Aorta (tissue), 5 donors: Measurements from ENCODE around the gene TRDMT1. TPM values are rescaled to one million over a fixed set of nuclear protein-coding genes. Genes with fewer than 3 reads are reported as not detected.

Experiments
- ATAC-seq: fragments of 200-7000 bp; cut with Tn5 transposase; one replicate; pipeline ENCODE4 v1.9.1; 2022; ENCODE audit warnings: moderate library complexity; ENCODE audit not compliant: low FRiP score
- DNase-seq, 2 donors: peaks; one replicate each; pipeline ENCODE4 v3.0.0-alpha.2; 2020
- H3K27ac ChIP-seq, 2 donors: one replicate each; pipeline ENCODE4 v1.5.1; 2013; ENCODE audit warnings: low read length in 2 of 2, mild to moderate bottlenecking in 2 of 2, moderate library complexity in 2 of 2, control low read depth in 1 of 2, inconsistent platforms in 1 of 2, low read depth in 1 of 2
- H3K27me3 ChIP-seq, 2 donors: one replicate each; pipeline ENCODE4 v1.6.1; 2013; ENCODE audit warnings: control low read depth in 1 of 2, low read length in 1 of 2, mild to moderate bottlenecking in 1 of 2, moderate library complexity in 1 of 2; ENCODE audit not compliant: insufficient read depth in 2 of 2, control insufficient read depth in 1 of 2
- H3K36me3 ChIP-seq, 2 donors: one replicate each; pipeline ENCODE4 v1.6.1; 2013; ENCODE audit warnings: control low read depth in 1 of 2, low read length in 1 of 2, mild to moderate bottlenecking in 1 of 2; ENCODE audit not compliant: insufficient read depth in 2 of 2, control insufficient read depth in 1 of 2
- H3K4me1 ChIP-seq, 2 donors: one replicate each; pipeline ENCODE4 v1.6.1; 2013; ENCODE audit warnings: low read length in 2 of 2, control low read depth in 1 of 2, mild to moderate bottlenecking in 1 of 2, moderate library complexity in 1 of 2; ENCODE audit not compliant: insufficient read depth in 2 of 2, control insufficient read depth in 1 of 2
- H3K4me3 ChIP-seq, 2 donors: one replicate each; pipeline ENCODE4 v1.5.1; 2013; ENCODE audit warnings: low read length in 2 of 2, control low read depth in 1 of 2, mild to moderate bottlenecking in 1 of 2
- H3K9me3 ChIP-seq: one replicate; pipeline ENCODE4 v1.6.1; 2013; ENCODE audit warnings: mild to moderate bottlenecking, low read length; ENCODE audit not compliant: control insufficient read depth
- WGBS, 2 donors: extraction: QIAGEN DNeasy Blood & Tissue Kit; methylation state at CpG; one replicate each; pipeline ENCODE4 v1.1.7; 2013; 5-methylcytosine and 5-hydroxymethylcytosine counted together
- intact Hi-C, 2 donors: fragments of 100-400 bp; cut with DNase I; formaldehyde crosslinking; loops; one replicate each; pipeline versions ENCODE4 v1.14.2 to v1.15.0; 2022
- polyA plus RNA-seq, 2 donors: library from polyadenylated mRNA; stranded (reverse); fragments of 200-250 nt; gene quantifications; one replicate each; pipeline ENCODE4 v1.2.3, GENCODE V29; 2013
- total RNA-seq, 2 donors: library from RNA; stranded (reverse); fragmentation: NEBNext Ultra II Directional; extraction: Animal tissue kit (Norgen Biotek cat#: 25700); gene quantifications; one replicate each; pipeline ENCODE4 v1.2.1, GENCODE V29; 2021
- donor health status: healthy with polysubstance abuse.
- donor health status: Bipolar disorder and iron deficiency.
- donor health status: DM: no; HTN: no; CAD: no.
- donor health status: DM: no; HTN: no; CAD: no.
- donor health status: DM: yes; HTN: yes; CAD: no.

The TRDMT1 gene
- total and polyA plus RNA-seq, 4 donors, result 4.8 to 15.2 (median 9.3) TPM

DNA sequence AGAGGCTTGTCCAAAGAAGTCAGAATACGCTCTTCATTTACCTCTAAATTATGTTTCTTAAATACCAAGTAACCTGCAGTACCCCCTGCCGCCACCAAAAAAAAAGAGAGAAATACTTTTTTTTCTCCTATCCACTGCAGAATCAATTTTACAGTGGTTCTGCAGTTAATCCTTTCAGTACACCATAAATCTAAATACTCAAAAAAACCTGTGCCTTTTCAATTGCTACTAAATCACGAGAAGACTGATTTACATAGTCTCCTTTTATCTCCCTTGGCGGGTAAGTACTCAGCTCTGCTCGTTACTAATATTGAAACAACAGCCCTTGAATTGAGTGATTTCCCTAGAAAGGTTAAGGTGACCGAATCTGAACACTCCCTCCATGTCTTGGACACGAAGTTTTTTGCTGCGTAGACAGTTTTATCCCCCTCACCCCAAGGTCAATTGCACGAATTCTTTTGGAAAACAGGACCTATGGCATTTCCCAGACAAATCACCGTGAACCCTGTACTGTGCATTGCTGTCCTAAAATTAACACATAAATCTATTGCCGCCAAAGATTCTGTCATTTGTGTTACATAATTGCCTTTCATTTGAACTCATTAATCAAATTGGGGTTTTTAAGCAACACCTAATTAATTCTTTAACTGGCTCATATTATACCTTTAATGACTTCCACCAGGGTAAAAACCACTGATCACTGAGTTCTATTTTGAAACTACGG lies 26.1 kb upstream of the TRDMT1 start:
- 1% methylated on average over 12 of the region's 12 CpGs for WGBS, 2 donors
- Histone ChIP-seq H3K27ac (peak overlapping the region; percentile 91 to 95), H3K9me3 (no peaks in the 10 kb centered on the region), H3K36me3 (no peaks in the 10 kb centered on the region), H3K4me1 (peaks cover 0 to 2% of the 10 kb centered on the region in 2 donors), H3K4me3 (peak overlapping the region; percentile 39 to 41), H3K27me3 (no peaks in the 10 kb centered on the region)
- ATAC-seq (no peak), DNase-seq (no peak)
- intact Hi-C loops, result loop anchor here in 1 of 2 donors (2.0 to 5.0 kb wide), 2 partner anchors 27 to 225 kb away; partner anchors contain the start of gene TRDMT1

DNA sequence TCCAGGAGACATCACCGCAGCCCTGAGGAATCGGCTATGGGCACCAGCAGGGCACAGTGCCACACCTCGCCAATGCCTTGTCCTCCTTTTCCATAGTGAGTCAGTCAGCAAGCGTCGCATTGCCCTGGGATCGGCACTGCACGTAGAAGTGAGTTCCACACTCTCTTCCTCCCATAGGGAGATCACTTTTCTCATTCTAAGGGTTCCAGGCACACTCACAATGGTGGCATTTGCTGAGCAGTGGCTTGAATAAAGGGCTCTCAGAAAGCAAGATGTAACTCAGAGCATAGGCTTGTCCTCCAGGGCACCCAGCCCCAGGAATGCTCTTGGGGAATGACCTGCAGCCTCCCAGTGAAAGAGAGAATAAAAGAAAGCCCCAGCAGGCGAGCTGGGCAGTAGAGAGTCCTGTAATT lies 25.4 kb upstream of the TRDMT1 start:
- Histone ChIP-seq H3K27me3 (no peaks in the 10 kb centered on the region), H3K27ac (peak overlapping the region; percentile 91 to 95), H3K4me3 (peak overlapping the region; percentile 39 to 41), H3K4me1 (peaks cover 0 to 2% of the 10 kb centered on the region in 2 donors), H3K9me3 (no peaks in the 10 kb centered on the region), H3K36me3 (no peaks in the 10 kb centered on the region)
- WGBS, 2 donors, result 21% methylated on average over 8 of the region's 8 CpGs
- DNase-seq (peak; percentile 64 to 82), ATAC-seq (no peak)
- intact Hi-C loops, result loop anchor here in 1 of 2 donors (5.0 kb wide), 1 partner anchor 225 kb away; no protein-coding TSS in a partner anchor

DNA sequence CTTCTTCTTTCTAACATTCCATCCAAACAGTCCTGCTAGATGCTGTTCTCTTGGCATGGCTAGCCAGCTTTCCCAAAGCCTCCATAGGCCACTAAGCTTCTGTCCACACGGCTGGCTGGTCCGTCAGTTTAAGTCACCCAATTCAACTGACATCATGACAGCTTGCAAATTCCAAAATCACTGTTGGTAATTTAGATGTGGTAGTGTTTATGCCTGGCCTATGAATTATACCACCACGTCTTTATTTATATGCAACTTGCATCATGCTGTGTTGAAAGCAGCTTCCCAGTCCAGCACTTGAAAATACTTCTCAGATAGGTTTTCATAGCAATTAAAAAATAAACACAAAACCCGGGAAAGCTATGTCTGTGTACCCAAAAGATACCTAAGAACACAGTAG lies 24.3 kb upstream of the TRDMT1 start:
- intact Hi-C loops, result loop anchor here in 1 of 2 donors (5.0 kb wide), 1 partner anchor 224 kb away; no protein-coding TSS in a partner anchor

DNA sequence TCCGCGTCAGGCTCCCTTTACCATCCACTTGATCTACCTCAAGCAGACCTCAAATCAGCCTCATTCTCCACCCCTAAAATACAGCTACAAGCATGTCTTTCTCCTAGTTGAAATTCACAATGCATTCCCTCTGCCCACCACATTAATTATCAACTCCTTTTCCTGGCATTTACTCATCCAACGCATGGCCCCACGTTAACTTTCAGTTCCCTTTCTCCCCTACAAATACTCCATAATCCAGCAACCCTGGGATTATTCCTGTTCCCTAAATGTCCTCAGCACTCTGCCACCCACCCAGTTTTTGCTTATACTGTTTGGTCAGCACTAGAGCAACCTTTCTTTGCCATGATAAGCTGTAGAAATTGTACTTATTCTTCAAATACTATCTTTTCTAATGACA lies 20.9 kb upstream of the TRDMT1 start:
- H3K9me3 ChIP-seq, result no peaks in the 10 kb centered on the region
- 72 to 87% methylated on average over 4 of the region's 4 CpGs for WGBS, 2 donors
- ATAC-seq (no peak), DNase-seq (no peak)
- H3K4me3 ChIP-seq, result no peak overlapping the region
- intact Hi-C loops, result no loop called here
- peaks cover 0 to 2% of the 10 kb centered on the region in 2 donors for H3K4me1 ChIP-seq
- no peak overlapping the region for H3K27ac ChIP-seq
- H3K36me3 ChIP-seq, result no peaks in the 10 kb centered on the region
- H3K27me3 ChIP-seq, result no peaks in the 10 kb centered on the region

More for the DNA sequence above, 24.3 kb upstream of the TRDMT1 start:
- Histone ChIP-seq H3K9me3 (no peaks in the 10 kb centered on the region), H3K27me3 (no peaks in the 10 kb centered on the region), H3K36me3 (no peaks in the 10 kb centered on the region), H3K27ac (no peak overlapping the region), H3K4me1 (peaks cover 0 to 2% of the 10 kb centered on the region in 2 donors), H3K4me3 (no peak overlapping the region)
- WGBS, 2 donors, result 55 to 59% methylated on average over 4 of the region's 4 CpGs
- no peak for DNase-seq
- no peak for ATAC-seq

DNA sequence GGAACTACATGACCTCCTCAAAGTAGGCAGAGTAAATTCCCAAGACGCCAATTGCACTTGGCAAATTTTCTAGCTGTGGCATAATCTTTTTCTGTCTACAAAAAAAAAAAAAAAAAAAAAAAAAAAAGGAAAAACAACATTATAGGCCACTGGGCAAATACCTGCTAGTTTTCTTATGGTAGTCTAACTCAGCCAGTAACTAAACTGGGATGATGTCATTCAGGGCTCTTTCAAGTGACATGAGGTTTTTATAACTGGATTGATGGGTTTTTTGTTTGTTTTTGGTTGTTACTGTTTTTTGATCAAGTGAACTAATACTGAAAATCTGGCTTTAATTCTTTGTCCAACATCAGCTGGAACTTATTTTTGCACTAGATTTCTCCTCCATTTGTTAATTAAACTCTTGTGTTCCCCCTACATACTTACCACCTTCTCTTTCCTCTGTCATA lies 19.2 kb upstream of the TRDMT1 start:
- ATAC-seq (no peak), DNase-seq (no peak)
- H3K27ac ChIP-seq, result peak overlapping the region in 1 of 2 donors; percentile 59
- no peaks in the 10 kb centered on the region for H3K27me3 ChIP-seq
- intact Hi-C loops, result no loop called here
- 0 to 5% methylated on average over 1 of the region's 1 CpG for WGBS, 2 donors
- peaks cover 0 to 2% of the 10 kb centered on the region in 2 donors for H3K4me1 ChIP-seq
- H3K4me3 ChIP-seq, result no peak overlapping the region
- no peaks in the 10 kb centered on the region for H3K36me3 ChIP-seq
- H3K9me3 ChIP-seq, result no peaks in the 10 kb centered on the region

DNA sequence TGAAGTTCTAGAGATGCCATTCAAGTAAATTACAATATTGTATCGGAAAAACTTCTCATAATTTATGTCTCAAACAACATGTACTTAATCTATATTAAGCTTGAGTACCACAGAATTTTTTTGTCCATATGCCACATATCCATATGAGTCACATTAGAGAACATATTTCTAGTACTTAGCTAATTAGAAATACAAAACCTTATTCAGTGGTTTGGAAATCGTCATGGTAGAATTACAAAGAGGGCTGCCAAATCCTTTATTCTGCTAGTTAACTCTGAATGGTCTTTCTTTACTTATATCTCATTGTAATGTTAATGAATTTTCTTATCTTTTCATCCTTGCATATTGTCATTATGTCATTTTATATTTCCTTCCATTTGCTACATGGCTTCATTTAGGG lies 17.6 kb upstream of the TRDMT1 start:
- Histone ChIP-seq H3K4me1 (peaks cover 0 to 2% of the 10 kb centered on the region in 2 donors), H3K4me3 (no peak overlapping the region), H3K27ac (no peak overlapping the region), H3K27me3 (no peaks in the 10 kb centered on the region), H3K9me3 (no peaks in the 10 kb centered on the region), H3K36me3 (no peaks in the 10 kb centered on the region)
- ATAC-seq (no peak), DNase-seq (no peak)
- WGBS, 2 donors, result 52 to 56% methylated on average over 2 of the region's 2 CpGs
- intact Hi-C loops, result loop anchor here (5.0 kb wide), 2 partner anchors 67 to 142 kb away; no protein-coding TSS in a partner anchor

DNA sequence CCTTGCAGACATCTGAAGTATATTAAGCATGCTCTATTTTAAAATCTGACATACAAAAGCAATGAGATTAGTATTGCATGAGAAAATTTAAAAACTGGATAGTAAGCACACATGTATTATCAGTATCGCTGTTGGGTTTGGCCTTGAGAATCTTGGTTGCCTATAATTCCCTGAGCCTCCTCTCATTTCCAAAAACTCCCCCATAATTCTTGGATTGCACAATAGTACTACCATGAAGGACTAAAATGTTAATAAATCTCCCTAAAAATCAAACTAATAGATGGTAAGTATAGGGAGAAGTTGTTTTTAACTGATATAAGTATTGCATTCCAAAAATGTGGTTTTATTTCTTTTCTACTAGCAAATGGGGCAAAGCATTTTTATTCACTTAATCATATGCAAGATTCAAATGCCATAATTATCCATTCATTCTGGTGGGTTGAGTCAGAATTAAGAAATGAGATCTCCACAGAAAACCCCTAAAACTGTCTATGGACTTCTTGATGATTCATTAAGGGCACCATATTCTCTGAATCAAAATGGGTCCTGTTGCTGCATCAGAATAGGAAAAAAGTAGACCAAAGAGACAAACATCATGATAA lies 16.3 kb upstream of the TRDMT1 start:
- intact Hi-C loops, result loop anchor here (5.0 kb wide), 2 partner anchors 65 to 140 kb away; no protein-coding TSS in a partner anchor
- H3K27me3 ChIP-seq, result no peaks in the 10 kb centered on the region
- no peaks in the 10 kb centered on the region for H3K9me3 ChIP-seq
- 70 to 88% methylated on average over 1 of the region's 1 CpG for WGBS, 2 donors
- peak; percentile 21 for ATAC-seq
- H3K36me3 ChIP-seq, result no peaks in the 10 kb centered on the region
- no peak for DNase-seq
- H3K4me1 ChIP-seq, result peaks cover 0 to 2% of the 10 kb centered on the region in 2 donors
- no peak overlapping the region for H3K4me3 ChIP-seq
- H3K27ac ChIP-seq, result no peak overlapping the region

DNA sequence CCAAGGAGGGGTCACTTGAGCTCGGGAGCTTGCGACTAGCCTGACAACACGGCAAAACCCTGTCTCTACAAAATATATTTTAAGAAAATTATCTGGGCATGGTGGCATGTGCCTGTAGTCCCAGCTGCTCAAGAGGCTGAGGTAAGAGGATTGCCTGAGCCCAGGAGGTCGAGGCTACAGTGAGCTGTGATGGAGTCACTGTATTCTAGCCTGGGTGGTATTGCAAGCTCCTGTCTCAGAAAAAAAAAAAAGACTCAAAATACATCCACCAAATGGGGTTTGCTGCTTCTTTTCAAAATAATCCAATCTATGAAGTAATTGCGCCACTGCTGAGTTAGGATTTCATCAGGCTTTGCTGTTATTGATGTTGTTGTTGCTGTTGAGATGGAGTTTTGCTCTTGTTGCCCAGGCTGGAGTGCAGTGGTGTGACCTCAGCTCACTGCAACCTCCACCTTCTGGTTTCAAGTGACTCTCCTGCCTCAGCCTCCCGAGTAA lies 15.5 kb upstream of the TRDMT1 start:
- Histone ChIP-seq H3K9me3 (no peaks in the 10 kb centered on the region), H3K4me3 (no peak overlapping the region), H3K36me3 (no peaks in the 10 kb centered on the region), H3K27ac (peak overlapping the region; percentile 80 to 100), H3K27me3 (no peaks in the 10 kb centered on the region), H3K4me1 (peaks cover 0 to 4% of the 10 kb centered on the region in 2 donors)
- WGBS, 2 donors, result 62 to 67% methylated on average over 6 of the region's 6 CpGs
- intact Hi-C loops, result loop anchor here (1.0 to 5.0 kb wide), 3 partner anchors 13 to 140 kb away; no protein-coding TSS in a partner anchor
- no peak for ATAC-seq
- DNase-seq, result no peak
